NCI-H2171 (cell line): ENCODE measurements around the gene BMAL2.

Experiments
- DNase-seq: peaks from one replicate; lab custom pipeline; 2025; lab: John Stamatoyannopoulos, UW

BMAL2 gene

DNA sequence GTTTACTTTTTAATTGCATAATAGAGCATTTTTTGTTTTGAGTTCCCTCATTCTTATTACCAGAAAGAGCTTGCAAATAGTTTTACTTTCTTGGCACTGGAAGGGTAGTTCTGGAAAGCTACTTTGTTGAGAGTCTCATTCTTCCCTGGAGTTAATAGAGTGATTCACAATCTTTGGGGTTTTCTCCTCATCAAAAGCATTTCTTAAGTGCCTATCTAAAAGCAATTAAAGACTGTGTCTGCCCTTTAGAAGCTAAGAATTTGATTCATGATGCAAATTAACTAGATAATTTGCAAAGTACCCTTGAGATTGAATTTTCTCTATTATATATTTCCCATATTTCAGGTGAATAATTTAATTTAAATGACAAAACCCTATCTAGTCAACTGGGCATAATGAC is 8.1 kb upstream of the BMAL2 start:
- DNase-seq, result no peak

GRCh38 chr12:27330846-27331245 is 1.8 kb upstream of the BMAL2 start:
- no peak for DNase-seq

DNA sequence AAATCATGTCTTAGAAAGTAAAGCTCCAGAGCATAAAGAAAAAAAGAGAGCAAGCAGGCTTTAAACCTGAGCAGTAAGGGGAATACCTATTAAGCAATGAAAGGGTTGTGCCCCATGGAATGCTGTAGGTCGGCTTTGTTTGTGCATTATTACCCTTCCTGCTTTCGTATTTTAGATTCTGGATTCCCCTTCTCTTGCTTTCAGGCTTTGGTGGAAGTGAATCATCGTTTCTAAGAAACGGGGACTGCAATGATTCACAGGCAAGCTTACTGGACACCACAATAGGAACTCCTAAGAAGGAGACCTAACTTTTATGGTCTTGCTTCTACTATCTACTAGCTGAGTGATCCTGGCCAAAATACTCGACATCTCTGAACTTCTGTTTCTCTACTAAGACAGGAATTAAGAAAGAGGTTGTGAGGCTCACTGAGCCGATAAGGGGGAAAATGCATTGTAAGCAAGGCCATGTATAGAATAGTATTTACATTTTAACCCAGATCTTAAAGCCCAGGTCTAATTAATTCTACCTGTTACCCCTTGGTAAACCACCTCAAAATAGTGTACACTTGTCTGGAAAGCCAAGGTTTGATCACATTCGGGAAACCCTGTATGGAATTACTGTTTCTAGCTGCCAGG is 1.2 kb upstream of the BMAL2 start:
- DNase-seq, result no peak

- DNase-seq, result no peak
These were observed 710 bp upstream of the BMAL2 start for GRCh38 chr12:27331927-27332324.

- no peak for DNase-seq
These were observed 276 bp upstream of the BMAL2 start for GRCh38 chr12:27332407-27332713.

DNA sequence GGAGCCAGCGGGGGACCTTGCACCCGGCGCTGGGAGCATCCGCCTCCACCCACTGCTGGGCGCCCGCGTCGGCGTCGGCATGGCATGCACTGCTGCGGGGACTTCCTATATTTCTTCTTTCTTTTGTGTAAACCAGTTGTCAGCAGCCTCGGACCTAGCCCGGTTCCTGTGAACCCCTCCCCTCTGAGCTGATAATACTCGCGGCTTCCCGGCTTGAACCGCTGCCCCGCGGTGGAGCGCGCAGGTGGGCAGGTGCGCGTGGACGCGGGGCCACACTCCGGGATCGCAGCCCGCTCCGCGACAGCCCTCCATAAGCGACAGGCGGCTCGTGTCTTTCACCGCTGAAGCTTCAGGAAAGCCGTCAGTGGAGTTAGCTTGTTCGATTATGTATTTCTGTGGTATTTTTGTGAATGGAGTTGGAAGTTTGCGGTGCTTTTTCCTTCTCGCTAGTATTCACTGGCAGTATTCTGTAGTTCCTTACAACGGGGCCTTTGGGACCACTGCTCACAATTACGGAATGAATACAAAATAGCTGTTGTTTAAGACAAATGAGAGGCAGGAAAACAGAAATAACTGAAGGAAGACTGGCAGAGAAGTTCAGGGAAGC is 870 bp downstream of the BMAL2 start:
- peak; percentile 95 for DNase-seq

DNA sequence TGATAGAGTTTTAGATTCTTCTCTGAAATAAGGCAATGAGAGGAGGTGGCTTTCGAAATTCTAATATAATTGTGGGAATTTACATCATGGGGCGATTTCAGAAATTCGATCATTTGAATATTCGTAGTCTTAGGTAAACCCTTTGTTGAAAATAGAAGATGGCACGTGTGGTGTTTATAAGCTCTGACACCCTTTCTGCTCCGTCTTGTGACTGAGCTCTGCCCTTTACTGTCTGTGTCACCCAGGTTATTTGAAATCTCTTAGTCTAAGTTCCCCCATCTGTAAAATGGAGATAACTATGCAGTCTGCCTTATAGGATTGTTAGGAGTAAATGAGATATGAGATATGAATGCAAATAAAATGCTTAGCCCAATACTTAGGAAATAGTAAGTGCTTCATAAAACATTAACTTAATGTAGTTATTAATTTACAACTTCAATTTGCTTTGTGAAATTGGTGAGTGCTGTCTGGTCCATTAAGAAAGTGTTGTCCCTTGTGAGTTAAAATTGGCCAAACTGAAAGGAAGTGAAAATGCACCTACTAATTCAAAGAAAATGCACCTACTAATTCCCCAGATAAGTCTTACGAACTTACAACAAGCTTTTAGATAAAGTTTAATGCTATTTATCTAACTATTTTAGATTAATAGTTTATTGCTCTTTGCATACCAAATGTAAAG is 1.5 kb downstream of the BMAL2 start:
- no peak for DNase-seq

DNA sequence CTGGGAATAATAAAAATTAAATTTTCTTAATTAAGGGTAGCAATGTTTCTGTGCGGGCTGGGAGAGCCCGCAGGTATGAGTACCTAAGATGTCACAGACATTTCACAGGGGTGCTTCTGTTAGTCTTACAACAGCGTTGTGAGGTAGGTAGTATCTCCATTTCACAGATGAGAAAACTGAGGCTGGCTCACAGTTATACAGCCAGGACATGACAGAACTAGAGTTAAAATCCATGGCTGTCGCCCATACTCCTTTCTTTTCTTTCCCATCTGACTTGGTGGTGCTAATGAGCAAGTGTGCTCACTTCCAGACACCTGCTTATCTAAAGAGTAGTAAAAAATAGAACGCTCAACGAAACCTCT is 2.1 kb downstream of the BMAL2 start:
- no peak for DNase-seq

GRCh38 chr12:27335364-27336281 is 3.0 kb downstream of the BMAL2 start:
- DNase-seq, result no peak

DNA sequence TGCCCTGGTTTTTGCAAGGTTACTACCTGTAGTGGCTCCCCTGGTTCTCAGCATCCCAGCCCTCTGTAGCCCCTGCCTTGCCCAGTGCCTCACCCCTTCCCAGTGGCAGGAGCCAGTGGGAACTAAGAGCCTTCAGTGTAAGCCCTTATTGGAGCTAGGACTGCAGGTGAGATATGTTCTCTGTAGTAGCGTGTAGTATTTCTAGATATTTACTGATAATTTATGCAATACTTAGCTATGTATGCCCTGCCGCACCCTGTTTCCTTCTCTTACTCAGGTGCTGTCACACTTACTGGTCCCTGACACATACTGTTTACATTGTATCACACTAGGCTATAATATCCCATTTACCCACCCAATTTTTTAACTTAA is 3.6 kb downstream of the BMAL2 start:
- no peak for DNase-seq

- no peak for DNase-seq
These were observed 4.7 kb downstream of the BMAL2 start for GRCh38 chr12:27337376-27337775.

DNA sequence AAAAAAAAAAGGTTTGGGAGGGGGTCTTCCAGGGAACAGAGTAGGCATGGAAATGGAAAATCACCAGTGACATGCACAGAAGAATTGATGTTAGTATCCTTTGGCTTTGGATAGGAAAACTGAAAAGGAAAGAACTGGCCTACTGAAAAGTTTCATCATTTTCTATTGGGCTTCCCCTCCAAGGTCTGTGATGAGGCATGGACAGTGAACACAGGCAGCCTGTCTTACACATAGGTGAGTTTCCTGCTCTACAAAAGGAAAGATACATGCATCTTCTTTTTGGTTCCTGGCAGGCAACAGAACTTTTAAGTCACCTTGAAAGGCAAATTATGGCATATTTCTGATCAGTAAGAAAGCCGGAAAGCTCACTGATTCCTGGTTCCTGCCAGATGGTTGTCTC is 5.8 kb downstream of the BMAL2 start:
- no peak for DNase-seq

DNA sequence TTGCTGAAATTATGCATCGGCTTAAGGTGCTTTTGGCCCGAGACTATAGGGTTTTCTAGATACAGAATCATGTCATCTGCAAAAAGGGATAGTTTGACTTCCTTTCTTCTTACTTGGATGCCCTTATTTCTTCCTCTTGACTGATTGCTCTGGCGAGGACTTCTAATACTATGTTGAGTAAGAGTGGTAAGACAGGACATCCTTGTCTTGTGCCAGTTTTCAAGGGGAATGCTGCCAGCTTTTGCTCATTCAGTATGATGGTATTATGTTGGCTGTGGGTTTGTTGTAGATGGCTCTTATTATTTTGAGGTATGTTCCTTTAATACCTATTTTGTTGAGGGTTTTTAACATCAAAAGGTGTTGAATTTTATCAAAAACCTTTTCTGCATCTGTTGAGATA is 8.3 kb downstream of the BMAL2 start:
- DNase-seq, result no peak

DNA sequence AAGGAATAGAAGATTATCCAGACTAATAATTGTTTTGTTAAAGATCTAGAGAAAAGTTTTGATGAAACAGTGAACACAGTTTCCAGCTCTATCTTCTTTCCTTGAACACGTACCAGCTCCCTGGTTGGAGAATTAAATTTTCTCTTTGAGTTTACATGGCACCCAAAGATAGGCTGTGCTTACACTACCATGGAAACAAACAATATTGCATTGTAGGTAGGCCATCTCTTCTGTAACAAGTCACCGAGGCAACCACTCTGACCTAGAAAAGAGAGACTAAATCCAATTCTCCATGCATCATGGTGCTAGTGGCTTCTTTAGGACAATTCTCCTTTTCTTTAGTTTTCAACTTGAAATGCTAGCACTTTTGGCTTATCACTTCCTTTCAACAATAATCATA is 9.9 kb downstream of the BMAL2 start:
- DNase-seq, result no peak

DNA sequence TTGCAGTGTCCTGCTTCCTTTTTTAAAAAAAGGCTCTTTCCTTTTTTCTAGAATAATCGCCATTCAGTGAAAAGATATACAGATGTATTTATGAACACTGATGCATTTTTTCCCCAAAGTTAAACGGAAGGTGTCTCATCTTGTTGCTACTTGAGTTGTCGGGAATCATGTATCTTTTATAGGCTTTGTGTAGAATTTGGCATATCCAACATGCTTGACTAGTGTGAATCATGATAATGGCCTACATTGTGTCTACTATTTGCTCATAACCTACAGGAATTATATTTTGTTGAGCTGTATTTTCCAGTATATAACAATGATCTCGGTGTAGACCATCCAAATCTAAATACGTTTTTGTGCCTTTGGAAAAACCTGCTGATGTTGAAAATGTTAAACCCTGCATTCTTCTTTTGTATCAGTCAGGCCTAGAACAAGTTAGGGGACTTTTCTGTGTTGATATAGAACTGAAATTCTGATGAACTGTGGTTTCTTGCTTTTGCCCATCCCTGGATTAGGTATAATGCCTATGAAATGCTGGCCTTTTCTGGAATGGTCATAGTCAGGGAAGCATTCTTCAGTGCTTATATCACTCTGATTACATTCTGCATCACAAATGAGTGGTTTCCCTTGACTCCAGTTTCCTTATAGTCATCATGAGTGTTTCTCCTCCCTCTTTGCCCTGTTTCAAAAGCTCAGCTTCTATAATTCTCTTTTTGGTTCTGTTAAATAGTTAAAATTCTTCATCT is 10.8 kb downstream of the BMAL2 start:
- no peak for DNase-seq

DNA sequence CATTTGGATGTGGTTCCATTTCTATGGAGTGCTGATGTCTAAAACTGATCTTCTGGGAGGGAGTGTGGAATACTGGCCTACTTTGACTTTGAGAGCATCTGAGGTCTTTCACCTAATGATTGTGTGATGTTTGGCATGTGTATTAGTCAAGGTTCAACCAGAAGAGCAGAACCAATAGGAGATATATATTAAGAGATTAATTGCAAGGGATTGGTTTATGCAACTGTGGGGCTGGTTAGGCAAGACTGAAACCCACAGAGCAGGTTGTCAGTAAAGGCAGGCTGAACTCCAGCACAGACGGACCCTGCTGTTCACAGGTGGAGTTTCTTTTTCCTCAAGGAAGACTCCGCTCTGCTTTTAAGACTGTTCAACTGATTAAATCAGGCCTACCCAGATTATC is 11.6 kb downstream of the BMAL2 start:
- DNase-seq, result no peak

DNA sequence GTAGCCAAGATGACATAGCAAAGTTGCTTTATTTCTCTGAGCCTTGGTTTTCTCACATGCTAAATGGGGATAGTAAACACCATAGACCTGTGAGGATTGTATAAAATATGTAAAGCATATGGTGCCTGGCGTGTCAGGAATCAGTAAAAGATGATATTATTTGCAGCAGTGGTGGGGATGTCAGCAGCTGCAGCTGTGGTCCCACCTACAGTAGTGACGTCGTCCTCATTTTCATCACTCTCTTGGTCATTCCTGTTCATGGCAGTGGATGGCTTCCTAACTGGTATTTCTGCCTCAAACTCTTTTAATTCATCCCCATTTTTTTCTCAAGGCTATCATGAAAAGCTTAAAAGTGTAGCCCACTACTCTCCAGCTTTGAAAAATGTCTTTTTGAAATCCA is 12.1 kb downstream of the BMAL2 start:
- DNase-seq, result no peak

DNA sequence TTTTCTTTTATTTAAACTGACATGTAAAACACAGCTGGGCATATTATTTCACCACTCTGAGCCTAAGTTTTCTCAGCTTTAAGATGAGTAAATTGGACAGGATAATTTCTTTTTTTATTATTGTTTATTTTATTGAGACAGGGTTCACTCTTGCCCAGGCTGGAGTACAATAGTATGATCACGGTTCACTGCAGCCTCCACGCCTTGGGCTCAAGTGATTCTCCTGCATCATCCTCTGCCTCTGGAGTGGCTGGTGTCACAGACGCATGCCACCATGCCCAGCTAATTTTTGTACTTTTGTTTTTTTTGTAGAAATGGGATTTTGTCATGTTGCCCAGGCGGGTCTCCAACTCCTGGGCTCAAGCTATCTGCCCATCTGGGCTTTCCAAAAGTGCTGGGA is 12.7 kb downstream of the BMAL2 start:
- no peak for DNase-seq

DNA sequence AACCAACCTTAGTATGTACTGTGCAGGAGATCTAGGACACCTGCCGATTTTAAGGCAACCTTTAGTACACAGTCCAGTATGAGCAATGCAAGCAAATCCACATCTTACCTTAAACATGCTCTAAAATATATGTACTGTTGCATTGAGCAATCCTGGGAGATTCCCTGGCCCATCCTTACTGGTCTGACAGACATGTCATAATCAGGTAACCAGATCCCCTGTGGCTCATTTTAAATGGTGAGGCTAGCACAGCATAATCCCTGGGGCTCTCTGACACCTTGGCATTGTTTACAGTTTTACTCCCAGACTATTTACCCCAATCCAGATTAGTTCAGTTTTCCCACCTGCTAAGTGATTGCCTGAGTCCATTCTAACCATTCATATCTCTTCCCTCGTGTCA is 15.1 kb downstream of the BMAL2 start:
- DNase-seq, result peak; percentile 53

GRCh38 chr12:27351476-27351875 is 18.8 kb downstream of the BMAL2 start:
- no peak for DNase-seq

GRCh38 chr12:27355486-27355885 is 22.9 kb downstream of the BMAL2 start:
- no peak for DNase-seq

- DNase-seq, result no peak
These were observed 23.3 kb downstream of the BMAL2 start for GRCh38 chr12:27355979-27356378.
